OCI-LY3 (cell line): ENCODE measurements around the gene CASP4.
"Not testable (repeated sequence)": the region's sequence is repeated elsewhere in the genome, so short reads cannot be mapped to it uniquely, and the experiment has no call there.

Experiments used
- H2AFZ ChIP-seq: fragments of 200-600, 300-600 bp; shearing (Covaris generic); 2 replicates; pipeline ENCODE4 v1.6.0; 2014; ENCODE audit warnings: antibody characterized with exemption, low read depth, low read length
- H3K27ac ChIP-seq: fragments of 200-600, 300-600 bp; sonication (generic); 2 replicates; pipeline ENCODE4 v1.5.1; 2014; ENCODE audit warnings: mild to moderate bottlenecking, low read length, moderate library complexity, mixed read lengths
- H3K27me3 ChIP-seq: fragments of 200-600, 300-600 bp; sonication (generic); 2 replicates; pipeline ENCODE4 v1.6.1; 2014; ENCODE audit warnings: low read depth, low read length, mixed read lengths
- H3K36me3 ChIP-seq: fragments of 200-600, 300-600 bp; sonication (generic); replicated peaks from 2 replicates; pipeline ENCODE3; 2014; ENCODE audit warnings: low read depth, low read length, mixed read lengths
- H3K4me1 ChIP-seq: fragments of 300-600, 200-600 bp; sonication (generic); 2 replicates; pipeline ENCODE4 v1.6.1; 2014; ENCODE audit warnings: low read length, mixed read lengths
- H3K4me2 ChIP-seq: fragments of 200-600, 300-600 bp; sonication (generic); 2 replicates; pipeline ENCODE4 v1.6.1; 2014; ENCODE audit warnings: low read length, mixed read lengths
- H3K4me3 ChIP-seq: fragments of 300-600, 200-600 bp; sonication (generic); 2 replicates; pipeline ENCODE4 v1.5.1; 2014; ENCODE audit warnings: antibody characterized with exemption, mild to moderate bottlenecking, low read length, moderate library complexity
- H3K79me2 ChIP-seq: fragments of 300-600, 200-600 bp; shearing (Covaris generic); 2 replicates; pipeline ENCODE4 v1.6.1; 2014; ENCODE audit warnings: mild to moderate bottlenecking, low read length, mixed read lengths
- H3K9ac ChIP-seq: fragments of 300-600, 200-600 bp; shearing (Covaris generic); 2 replicates; pipeline ENCODE4 v1.6.0; 2014; ENCODE audit warnings: mild to moderate bottlenecking, low read length, moderate library complexity
- H3K9me3 ChIP-seq: fragments of 200-600, 300-600 bp; shearing (Covaris generic); 2 replicates; pipeline ENCODE4 v1.6.1; 2014; ENCODE audit warnings: low read length, mixed read lengths; ENCODE audit not compliant: insufficient read depth
- H4K20me1 ChIP-seq: fragments of 200-600, 300-600 bp; sonication (generic); 2 replicates; pipeline ENCODE4 v1.6.1; 2016; ENCODE audit warnings: low read length, mixed read lengths; ENCODE audit not compliant: insufficient read depth
- EZH2phosphoT487 ChIP-seq: fragments of 200-600 bp; shearing (Covaris generic); IDR thresholded peaks from 2 replicates; pipeline ENCODE4 v1.6.1; 2018; ENCODE audit warnings: antibody characterized with exemption, mixed run types, low read depth
- TF ChIP-seq, protein P1 (sequence below): fragments of 200-600, 300-600 bp; sonication (generic); IDR thresholded peaks from 2 replicates; pipeline ENCODE4 v1.5.1; 2014; ENCODE audit warnings: antibody characterized with exemption, low read length, low read depth

CASP4 gene

DNA sequence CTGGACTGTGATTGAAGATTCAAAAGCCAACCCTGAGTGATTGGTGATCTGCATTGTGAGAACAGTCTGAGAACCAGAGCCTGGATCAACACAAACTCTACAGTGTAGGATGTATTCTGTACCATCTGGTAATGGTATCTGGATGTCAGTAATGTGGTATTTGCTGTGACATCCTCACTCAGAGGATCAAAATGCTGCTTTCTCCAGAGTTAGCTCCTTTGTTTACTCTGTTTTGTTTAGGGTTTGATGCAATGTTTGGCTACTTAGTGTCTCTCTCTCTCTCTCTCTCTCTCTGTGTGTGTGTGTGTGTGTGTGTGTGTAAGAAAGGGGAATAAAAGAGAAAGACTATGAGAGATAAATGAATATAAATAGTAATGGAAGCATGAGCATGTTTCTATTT, 24.3 kb downstream of the CASP4 start:
- H2AFZ ChIP-seq = no peak overlapping the region
- H3K4me2 ChIP-seq = no peak overlapping the region
- H3K27ac ChIP-seq = no peak overlapping the region
- H3K27me3 ChIP-seq = no peaks in the 10 kb centered on the region
- no peaks in the 10 kb centered on the region for H3K79me2 ChIP-seq
- no peak for TF ChIP-seq EZH2phosphoT487
- TF ChIP-seq, protein P1, sequence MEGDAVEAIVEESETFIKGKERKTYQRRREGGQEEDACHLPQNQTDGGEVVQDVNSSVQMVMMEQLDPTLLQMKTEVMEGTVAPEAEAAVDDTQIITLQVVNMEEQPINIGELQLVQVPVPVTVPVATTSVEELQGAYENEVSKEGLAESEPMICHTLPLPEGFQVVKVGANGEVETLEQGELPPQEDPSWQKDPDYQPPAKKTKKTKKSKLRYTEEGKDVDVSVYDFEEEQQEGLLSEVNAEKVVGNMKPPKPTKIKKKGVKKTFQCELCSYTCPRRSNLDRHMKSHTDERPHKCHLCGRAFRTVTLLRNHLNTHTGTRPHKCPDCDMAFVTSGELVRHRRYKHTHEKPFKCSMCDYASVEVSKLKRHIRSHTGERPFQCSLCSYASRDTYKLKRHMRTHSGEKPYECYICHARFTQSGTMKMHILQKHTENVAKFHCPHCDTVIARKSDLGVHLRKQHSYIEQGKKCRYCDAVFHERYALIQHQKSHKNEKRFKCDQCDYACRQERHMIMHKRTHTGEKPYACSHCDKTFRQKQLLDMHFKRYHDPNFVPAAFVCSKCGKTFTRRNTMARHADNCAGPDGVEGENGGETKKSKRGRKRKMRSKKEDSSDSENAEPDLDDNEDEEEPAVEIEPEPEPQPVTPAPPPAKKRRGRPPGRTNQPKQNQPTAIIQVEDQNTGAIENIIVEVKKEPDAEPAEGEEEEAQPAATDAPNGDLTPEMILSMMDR = no peak
- no peaks in the 10 kb centered on the region for H3K4me1 ChIP-seq
- no peak overlapping the region for H3K9ac ChIP-seq
- H3K4me3 ChIP-seq = no peak overlapping the region
- H4K20me1 ChIP-seq = no peaks in the 10 kb centered on the region
- no peaks in the 10 kb centered on the region for H3K9me3 ChIP-seq
- H3K36me3 ChIP-seq = no peaks in the 10 kb centered on the region

DNA sequence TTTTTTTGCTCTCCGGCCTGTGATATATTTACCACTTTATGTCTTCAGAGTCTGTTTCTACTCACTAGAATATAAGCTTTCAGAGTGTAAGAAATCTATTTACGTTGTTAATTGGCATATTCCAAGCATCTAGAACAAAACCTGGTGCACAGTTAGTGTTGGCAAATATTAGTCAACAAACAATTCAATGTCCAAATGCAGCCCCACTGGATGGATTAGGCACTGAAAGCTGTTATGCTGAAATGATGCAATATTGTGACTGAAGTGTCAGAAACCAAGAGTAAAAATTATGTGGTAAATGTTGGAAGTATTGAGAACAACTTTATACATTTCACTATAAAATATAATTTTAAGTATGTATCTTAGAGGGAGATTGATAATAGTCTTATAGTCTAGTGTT, 24.8 kb downstream of the CASP4 start:
- Histone ChIP-seq H3K9me3 (no peaks in the 10 kb centered on the region), H2AFZ (no peak overlapping the region), H3K79me2 (no peaks in the 10 kb centered on the region), H3K4me2 (no peak overlapping the region), H3K36me3 (no peaks in the 10 kb centered on the region), H3K4me3 (no peak overlapping the region), H3K9ac (no peak overlapping the region), H3K27ac (no peak overlapping the region), H4K20me1 (no peaks in the 10 kb centered on the region), H3K4me1 (no peaks in the 10 kb centered on the region), H3K27me3 (no peaks in the 10 kb centered on the region)
- TF ChIP-seq EZH2phosphoT487 = no peak
- TF ChIP-seq, protein P1 = no peak

DNA sequence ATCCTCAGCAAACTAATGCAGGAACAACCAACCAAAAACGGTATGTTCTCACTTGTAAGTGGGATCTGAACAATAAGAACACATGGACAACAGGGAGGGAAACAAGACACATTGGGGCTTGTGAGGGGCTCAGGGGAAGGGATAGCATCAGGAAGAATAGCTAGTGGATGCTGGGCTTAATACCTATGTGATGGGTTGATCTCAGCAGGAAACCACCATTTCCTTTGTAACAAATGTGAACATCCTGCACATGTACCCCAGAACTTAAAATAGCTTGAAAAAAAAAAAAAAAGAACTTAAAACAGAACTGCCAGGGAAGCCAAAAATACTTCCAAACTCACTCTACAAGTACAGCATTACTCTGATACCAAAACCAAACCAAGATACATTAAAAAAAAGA, 33.8 kb downstream of the CASP4 start:
- Histone ChIP-seq H2AFZ (no peak overlapping the region), H3K79me2 (no peaks in the 10 kb centered on the region), H3K27ac (no peak overlapping the region), H3K9me3 (no peaks in the 10 kb centered on the region), H3K9ac (no peak overlapping the region), H3K27me3 (no peaks in the 10 kb centered on the region), H4K20me1 (no peaks in the 10 kb centered on the region), H3K4me3 (no peak overlapping the region), H3K36me3 (no peaks in the 10 kb centered on the region), H3K4me1 (no peaks in the 10 kb centered on the region), H3K4me2 (no peak overlapping the region)
- TF ChIP-seq EZH2phosphoT487 = no peak
- TF ChIP-seq, protein P1 = no peak

DNA sequence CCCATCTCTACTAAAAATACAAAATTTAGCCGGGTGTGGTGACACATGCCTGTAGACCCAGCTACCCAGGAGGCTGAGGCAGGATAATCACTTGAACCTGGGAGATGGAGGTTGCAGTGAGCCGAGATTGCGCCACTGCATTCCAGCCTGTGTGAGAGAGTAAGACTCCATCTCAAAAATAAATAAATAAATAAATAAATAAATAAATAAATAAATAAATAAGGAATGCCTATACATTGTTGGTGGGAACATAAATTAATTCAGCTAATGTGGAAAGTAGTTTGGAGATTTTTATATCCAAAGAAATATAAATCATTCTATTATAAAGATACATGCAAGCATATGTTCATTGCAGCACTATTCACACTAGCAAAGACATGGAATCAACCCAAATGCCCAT, 34.3 kb downstream of the CASP4 start:
- not testable (repeated sequence) for H3K27me3 ChIP-seq, H3K4me2 ChIP-seq, H3K9ac ChIP-seq, H3K9me3 ChIP-seq, H3K4me1 ChIP-seq, H3K79me2 ChIP-seq, H3K27ac ChIP-seq, H3K4me3 ChIP-seq, H2AFZ ChIP-seq, H4K20me1 ChIP-seq, H3K36me3 ChIP-seq

DNA sequence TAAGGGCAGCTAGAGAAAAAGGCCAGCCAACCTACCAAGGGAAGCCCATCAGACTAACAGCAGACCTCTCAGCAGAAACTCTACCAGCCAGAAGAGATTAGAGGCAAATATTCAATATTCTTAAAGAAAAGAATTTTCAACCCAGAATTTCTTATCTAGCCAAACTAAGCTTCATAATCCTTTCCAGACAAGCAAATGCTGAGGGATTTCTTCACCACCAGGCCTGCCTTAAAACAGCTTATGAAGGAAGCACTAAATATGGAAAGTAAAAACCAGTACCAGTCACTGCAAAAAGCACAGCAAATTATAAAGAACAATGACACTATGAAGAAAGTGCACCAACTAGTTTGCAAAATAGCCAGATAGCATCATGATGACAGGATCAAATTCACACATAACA, 39.6 kb downstream of the CASP4 start:
- no peaks in the 10 kb centered on the region for H3K36me3 ChIP-seq
- no peaks in the 10 kb centered on the region for H3K79me2 ChIP-seq
- H3K9ac ChIP-seq = no peak overlapping the region
- no peaks in the 10 kb centered on the region for H3K27me3 ChIP-seq
- no peak overlapping the region for H3K4me3 ChIP-seq
- TF ChIP-seq, protein P1 = no peak
- TF ChIP-seq EZH2phosphoT487 = no peak
- no peak overlapping the region for H3K4me2 ChIP-seq
- no peaks in the 10 kb centered on the region for H4K20me1 ChIP-seq
- no peaks in the 10 kb centered on the region for H3K9me3 ChIP-seq
- no peaks in the 10 kb centered on the region for H3K4me1 ChIP-seq
- no peak overlapping the region for H3K27ac ChIP-seq
- no peak overlapping the region for H2AFZ ChIP-seq
